Mesodermal cell (in vitro differentiated cells): ENCODE data around the gene ITGB3.
A peak's percentile ranks its signal among the peaks of the same experiment; 100 is the strongest.

ENCODE experiments used
- H3K27ac ChIP-seq: 2 replicates; pipeline ENCODE4 v1.7.0; 2013; ENCODE audit warnings: mild to moderate bottlenecking, low read depth, low read length, moderate library complexity; ENCODE audit not compliant: severe bottlenecking
- H3K36me3 ChIP-seq: 2 replicates; pipeline ENCODE4 v1.7.1; 2013; ENCODE audit warnings: mild to moderate bottlenecking, low read length, moderate library complexity; ENCODE audit not compliant: control insufficient read depth, insufficient read depth
- H3K4me1 ChIP-seq: one replicate; pipeline ENCODE4 v1.7.1; 2013; ENCODE audit warnings: mild to moderate bottlenecking, low read length; ENCODE audit not compliant: insufficient read depth, control insufficient read depth, poor library complexity, severe bottlenecking
- H3K4me3 ChIP-seq: 2 replicates; pipeline ENCODE4 v1.7.0; 2013; ENCODE audit warnings: low read length, control low read depth, mild to moderate bottlenecking; ENCODE audit not compliant: insufficient read depth, poor library complexity, severe bottlenecking; ENCODE audit errors: extremely low read depth
- H3K9me3 ChIP-seq: 2 replicates; pipeline ENCODE4 v1.7.1; 2013; ENCODE audit warnings: mild to moderate bottlenecking, low read length, moderate library complexity; ENCODE audit not compliant: control insufficient read depth
- WGBS, 2 experiments: methylation state at CpG; one replicate each; pipeline ENCODE4 v1.1.5; 2013; ENCODE audit warnings: missing lambda C conversion rate in 2 of 2; ENCODE audit not compliant: insufficient coverage in 2 of 2; 5-methylcytosine and 5-hydroxymethylcytosine counted together

ITGB3 gene

DNA sequence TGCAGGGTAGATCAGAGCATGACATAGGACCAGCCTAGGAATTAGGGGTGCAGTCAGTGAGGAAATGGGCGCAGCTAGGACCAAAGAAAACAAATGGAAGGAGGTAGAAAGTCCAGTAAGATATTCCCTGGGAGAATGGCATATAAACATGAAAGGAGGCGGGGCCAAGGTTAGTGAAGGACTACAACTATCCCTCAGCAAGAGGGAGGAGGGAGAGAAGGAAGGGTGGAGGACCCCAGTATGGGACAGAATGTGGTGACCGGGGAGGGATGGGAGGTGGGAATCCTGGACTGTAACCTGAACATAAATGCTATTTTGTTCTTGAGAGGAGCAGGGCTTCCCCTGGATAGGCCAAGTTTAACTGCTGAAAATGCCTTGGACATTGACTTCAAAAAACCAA lies 22.8 kb downstream of the ITGB3 start:
- WGBS, 2 experiments, result 85 to 96% methylated on average over 3 of the region's 3 CpGs

GRCh38 chr17:47276868-47277267 lies 23.2 kb downstream of the ITGB3 start:
- Histone ChIP-seq H3K27ac (no peak overlapping the region), H3K36me3 (no peaks in the 10 kb centered on the region), H3K4me1 (peaks cover 32% of the 10 kb centered on the region), H3K9me3 (no peaks in the 10 kb centered on the region), H3K4me3 (no peak overlapping the region)
- WGBS, 2 experiments, result 48 to 53% methylated on average over 5 to 9 of the region's 10 CpGs

More for the DNA sequence above, 22.8 kb downstream of the ITGB3 start:
- no peaks in the 10 kb centered on the region for H3K9me3 ChIP-seq
- H3K4me1 ChIP-seq, result peaks cover 32% of the 10 kb centered on the region
- no peak overlapping the region for H3K4me3 ChIP-seq
- no peaks in the 10 kb centered on the region for H3K36me3 ChIP-seq
- H3K27ac ChIP-seq, result no peak overlapping the region

GRCh38 chr17:47277921-47278320 lies 24.3 kb downstream of the ITGB3 start:
- H3K27ac ChIP-seq, result no peak overlapping the region
- 90 to 100% methylated on average over 1 of the region's 1 CpG for WGBS, 2 experiments
- no peaks in the 10 kb centered on the region for H3K9me3 ChIP-seq
- H3K36me3 ChIP-seq, result no peaks in the 10 kb centered on the region
- H3K4me1 ChIP-seq, result peaks cover 32% of the 10 kb centered on the region
- H3K4me3 ChIP-seq, result no peak overlapping the region

DNA sequence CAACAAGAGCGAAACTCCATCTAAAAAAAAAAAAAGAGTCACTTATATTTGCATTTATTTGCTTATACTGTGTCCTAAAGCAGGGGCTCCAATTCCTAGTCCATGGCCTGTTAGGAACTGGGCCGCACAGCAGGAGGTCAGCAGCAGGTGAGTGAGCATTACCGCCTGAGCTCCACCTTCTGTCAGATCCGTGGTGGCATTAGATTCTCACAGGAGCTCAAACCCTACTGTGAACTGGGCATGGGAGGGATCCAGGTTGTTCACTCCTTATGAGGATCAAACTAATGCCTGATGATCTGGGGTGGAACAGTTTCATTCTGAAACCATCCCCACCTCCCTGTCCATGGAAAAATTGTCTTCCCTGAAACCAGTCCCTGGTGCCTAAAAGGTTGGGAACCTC lies 24.9 kb downstream of the ITGB3 start:
- no peak overlapping the region for H3K4me3 ChIP-seq
- no peaks in the 10 kb centered on the region for H3K9me3 ChIP-seq
- H3K36me3 ChIP-seq, result no peaks in the 10 kb centered on the region
- H3K4me1 ChIP-seq, result peaks cover 32% of the 10 kb centered on the region
- 86% methylated on average over 2 to 3 of the region's 4 CpGs for WGBS, 2 experiments
- no peak overlapping the region for H3K27ac ChIP-seq

DNA sequence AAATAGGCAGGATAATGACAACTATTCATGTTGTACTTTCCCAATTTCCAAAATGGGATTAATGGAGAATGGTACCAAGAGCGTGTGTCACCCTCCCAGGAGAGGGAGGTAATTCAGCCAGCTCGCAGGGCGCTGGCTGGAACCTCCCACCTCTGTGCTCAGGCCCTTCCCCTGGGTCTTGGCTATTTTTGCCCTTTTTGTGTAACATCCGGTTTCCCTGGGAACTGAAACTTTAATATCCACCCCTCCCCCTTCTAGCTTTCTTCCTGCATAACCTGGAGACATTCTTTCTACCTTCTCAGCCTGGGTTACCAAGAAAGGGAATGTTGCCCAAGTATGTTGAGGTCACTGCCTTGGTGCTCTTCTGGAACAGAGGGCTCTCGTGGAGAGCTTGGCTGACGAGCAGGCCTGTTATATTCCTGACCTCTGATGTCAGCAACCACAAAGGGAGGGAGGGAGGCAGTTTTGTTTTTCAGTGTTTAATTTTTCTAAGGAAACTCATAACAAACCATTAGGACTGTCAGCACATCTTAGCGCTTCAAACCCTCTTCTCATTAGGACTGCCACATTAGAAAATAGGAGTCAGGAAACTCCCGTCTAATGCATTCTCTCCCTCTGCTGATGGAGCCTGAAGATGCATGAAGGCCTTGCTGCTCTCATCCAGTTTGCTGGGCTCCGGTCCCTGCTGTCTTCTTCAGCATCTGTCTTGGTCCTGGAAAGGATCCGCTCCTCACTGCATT lies 25.6 kb downstream of the ITGB3 start:
- 72 to 92% methylated on average over 7 of the region's 10 CpGs for WGBS, 2 experiments
- peaks cover 32% of the 10 kb centered on the region for H3K4me1 ChIP-seq
- H3K4me3 ChIP-seq, result no peak overlapping the region
- no peaks in the 10 kb centered on the region for H3K36me3 ChIP-seq
- H3K27ac ChIP-seq, result peak overlapping the region; percentile 57
- no peaks in the 10 kb centered on the region for H3K9me3 ChIP-seq

GRCh38 chr17:47280072-47280811 lies 26.6 kb downstream of the ITGB3 start:
- Histone ChIP-seq H3K4me1 (peaks cover 28% of the 10 kb centered on the region), H3K4me3 (no peak overlapping the region), H3K27ac (no peak overlapping the region), H3K9me3 (no peaks in the 10 kb centered on the region), H3K36me3 (no peaks in the 10 kb centered on the region)
- 72 to 73% methylated on average over 8 to 11 of the region's 14 CpGs for WGBS, 2 experiments

DNA sequence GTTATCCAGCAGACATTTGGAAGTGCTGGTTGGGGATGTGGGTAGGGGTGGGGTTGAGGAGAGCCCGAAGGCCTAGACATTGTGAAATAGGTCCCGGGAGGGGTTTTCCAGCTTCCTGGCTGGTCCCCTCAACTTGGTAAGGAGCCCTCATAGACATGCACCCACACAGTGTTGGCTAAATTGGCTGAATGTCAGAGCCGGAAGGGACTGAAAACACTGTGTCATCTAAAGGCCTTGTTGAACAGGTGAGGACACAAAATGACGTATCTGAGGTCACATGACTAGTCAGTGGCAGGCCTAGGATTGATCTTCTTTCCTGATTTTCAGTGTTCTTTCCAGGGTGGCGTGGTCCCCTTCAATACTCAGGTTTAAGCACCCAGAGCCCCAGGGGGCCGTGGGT lies 27.6 kb downstream of the ITGB3 start:
- H3K4me1 ChIP-seq, result peaks cover 18% of the 10 kb centered on the region
- no peaks in the 10 kb centered on the region for H3K36me3 ChIP-seq
- H3K4me3 ChIP-seq, result no peak overlapping the region
- H3K9me3 ChIP-seq, result no peaks in the 10 kb centered on the region
- no peak overlapping the region for H3K27ac ChIP-seq
- 98 to 100% methylated on average over 3 to 4 of the region's 6 CpGs for WGBS, 2 experiments

DNA sequence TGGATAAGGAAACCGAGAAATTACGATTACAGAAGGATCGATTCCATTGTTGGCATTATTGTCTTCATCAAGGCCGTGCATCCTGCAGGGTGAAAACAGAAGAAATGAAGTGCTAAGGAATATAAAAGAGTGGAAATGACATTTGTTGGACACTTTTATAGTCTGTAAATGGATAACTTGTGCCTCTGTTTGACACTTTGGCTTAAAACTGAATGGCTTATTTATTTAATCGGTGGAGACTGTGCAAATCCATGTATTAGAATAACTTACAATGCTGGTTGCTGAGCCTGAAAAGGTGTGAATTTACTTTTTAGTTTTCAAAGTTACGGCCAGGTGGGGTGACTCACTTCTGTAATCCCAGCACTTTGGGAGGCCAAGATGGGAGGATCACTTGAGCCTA lies 31.4 kb downstream of the ITGB3 start:
- Histone ChIP-seq H3K4me3 (no peak overlapping the region), H3K4me1 (peaks cover 7% of the 10 kb centered on the region), H3K9me3 (no peaks in the 10 kb centered on the region), H3K27ac (no peak overlapping the region), H3K36me3 (no peaks in the 10 kb centered on the region)
- WGBS, 2 experiments, result 93% methylated on average over 5 of the region's 6 CpGs

- H3K27ac ChIP-seq, result no peak overlapping the region
- no peaks in the 10 kb centered on the region for H3K36me3 ChIP-seq
- H3K4me3 ChIP-seq, result no peak overlapping the region
- no peaks in the 10 kb centered on the region for H3K9me3 ChIP-seq
- no peaks in the 10 kb centered on the region for H3K4me1 ChIP-seq
- WGBS, 2 experiments, result 94 to 100% methylated on average over 6 of the region's 6 CpGs
Observed at GRCh38 chr17:47286198-47286914, 32.7 kb downstream of the ITGB3 start.

DNA sequence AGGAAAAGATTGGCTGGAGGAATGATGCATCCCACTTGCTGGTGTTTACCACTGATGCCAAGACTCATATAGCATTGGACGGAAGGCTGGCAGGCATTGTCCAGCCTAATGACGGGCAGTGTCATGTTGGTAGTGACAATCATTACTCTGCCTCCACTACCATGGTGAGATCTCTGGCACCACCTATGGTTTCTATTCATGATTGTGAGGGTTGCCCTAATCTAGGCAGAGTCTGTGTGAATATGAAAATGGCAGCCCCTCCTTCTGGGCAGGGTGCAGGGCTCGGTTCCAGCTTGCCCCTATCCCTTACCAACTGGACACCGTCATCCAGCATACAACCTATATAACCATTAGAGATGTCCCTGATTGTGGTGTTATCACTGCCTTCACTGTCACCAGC lies 33.4 kb downstream of the ITGB3 start:
- H3K27ac ChIP-seq, result no peak overlapping the region
- H3K4me1 ChIP-seq, result no peaks in the 10 kb centered on the region
- no peaks in the 10 kb centered on the region for H3K36me3 ChIP-seq
- H3K9me3 ChIP-seq, result no peaks in the 10 kb centered on the region
- 100% methylated on average over 1 of the region's 4 CpGs; no CpG with 5 or more reads in 1 of the 2 experiments for WGBS, 2 experiments
- no peak overlapping the region for H3K4me3 ChIP-seq
